ENCODE data around the gene SPATA1. TPM values are rescaled to one million over a fixed set of nuclear protein-coding genes. Genes with fewer than 3 reads are reported as not detected.

The SPATA1 gene
- total and polyA plus RNA-seq, 9 of the 15 experiments (the other 6 are each of a cell fraction or from before 2014, with no cell fraction given): 0.79 to 2.9 (median 1.5) TPM

GRCh38 chr1:84506002-84506728, at the start of gene SPATA1, which contains the start of gene GNG5 (continued):
- peak; percentile 18; the same call in 1 of the 2 replicates for TF ChIP-seq ATF6 (CRISPR knock-in tag; IDR thresholded peaks at IDR 0.05)
- TF ChIP-seq MAFK (IDR thresholded peaks at IDR 0.05; ENCODE audit: low read length): no peak
- peak; percentile 12; the same call in 1 of the 2 replicates for TF ChIP-seq NFE2 (IDR thresholded peaks at IDR 0.05; ENCODE audit: low read depth)
- TF ChIP-seq RCOR1 (IDR thresholded peaks at IDR 0.05; ENCODE audit: borderline replicate concordance in 1 of 2, low read depth in 2 of 2, low read length in 2 of 2): peak in 1 of 2 experiments; percentile 63; a peak in 2 of 4 replicates
- no peak; the same call in 1 of the 2 replicates for TF ChIP-seq ERF (CRISPR knock-in tag; IDR thresholded peaks at IDR 0.05)
- TF ChIP-seq HIVEP1 (CRISPR knock-in tag; IDR thresholded peaks at IDR 0.05): no peak
- TF ChIP-seq, protein P1, sequence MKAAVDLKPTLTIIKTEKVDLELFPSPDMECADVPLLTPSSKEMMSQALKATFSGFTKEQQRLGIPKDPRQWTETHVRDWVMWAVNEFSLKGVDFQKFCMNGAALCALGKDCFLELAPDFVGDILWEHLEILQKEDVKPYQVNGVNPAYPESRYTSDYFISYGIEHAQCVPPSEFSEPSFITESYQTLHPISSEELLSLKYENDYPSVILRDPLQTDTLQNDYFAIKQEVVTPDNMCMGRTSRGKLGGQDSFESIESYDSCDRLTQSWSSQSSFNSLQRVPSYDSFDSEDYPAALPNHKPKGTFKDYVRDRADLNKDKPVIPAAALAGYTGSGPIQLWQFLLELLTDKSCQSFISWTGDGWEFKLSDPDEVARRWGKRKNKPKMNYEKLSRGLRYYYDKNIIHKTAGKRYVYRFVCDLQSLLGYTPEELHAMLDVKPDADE (conservative IDR thresholded peaks at IDR 0.05; ENCODE audit: control insufficient read depth, low read depth, low read length): no peak; the same call in 1 of the 2 replicates
- TF ChIP-seq FOXK2 (conservative IDR thresholded peaks at IDR 0.05 in 1 of 2, IDR thresholded peaks at IDR 0.05 in 1 of 2; ENCODE audit: low read depth in 2 of 2): peak in 1 of 2 experiments; percentile 51; a peak in 1 of 4 replicates
- TF ChIP-seq MBD2 (IDR thresholded peaks at IDR 0.05; ENCODE audit: borderline replicate concordance, low read depth): peak; percentile 60
- peak; percentile 66; the same call in 1 of the 2 replicates for TF ChIP-seq E2F1 (CRISPR knock-in tag; IDR thresholded peaks at IDR 0.05)
- TF ChIP-seq RBBP5 (IDR thresholded peaks at IDR 0.05; ENCODE audit: borderline replicate concordance, insufficient read depth, low read length, poor library complexity, severe bottlenecking): peak; percentile 89
- TF ChIP-seq LEF1 (IDR thresholded peaks at IDR 0.05): peak; percentile 86
- no peak for TF ChIP-seq EWSR1 (IDR thresholded peaks at IDR 0.05; ENCODE audit: borderline replicate concordance, low read depth, partially characterized antibody)
- 0 out of 2 replicates have a peak, but pooled peaks have one; percentile 12 for TF ChIP-seq MXI1 (IDR thresholded peaks at IDR 0.05; ENCODE audit: low read depth, low read length)
- TF ChIP-seq GTF2F1 (IDR thresholded peaks at IDR 0.05; ENCODE audit: low read depth, low read length): peak; percentile 64
- TF ChIP-seq CEBPG (CRISPR knock-in tag; IDR thresholded peaks at IDR 0.05): no peak
- TF ChIP-seq CEBPG (tag; conservative IDR thresholded peaks at IDR 0.05 in 1 of 2, IDR thresholded peaks at IDR 0.05 in 1 of 2): no peak
